ENCODE results near the gene CLEC6A.
"Not testable (repeated sequence)": the region's sequence is repeated elsewhere in the genome, so short reads cannot be mapped to it uniquely, and the experiment has no call there.

CLEC6A gene

GRCh38 chr12:8455727-8456360 is at the start of gene CLEC6A:
TSS of gene CLEC6A (plus strand) at chr12:8455962. CDS start at chr12:8456112, 150 bp downstream.
- DNase-seq: no peak

GRCh38 chr12:8419576-8419975 is 36.2 kb upstream of the CLEC6A start:
- DNase-seq: not testable (repeated sequence)

DNA sequence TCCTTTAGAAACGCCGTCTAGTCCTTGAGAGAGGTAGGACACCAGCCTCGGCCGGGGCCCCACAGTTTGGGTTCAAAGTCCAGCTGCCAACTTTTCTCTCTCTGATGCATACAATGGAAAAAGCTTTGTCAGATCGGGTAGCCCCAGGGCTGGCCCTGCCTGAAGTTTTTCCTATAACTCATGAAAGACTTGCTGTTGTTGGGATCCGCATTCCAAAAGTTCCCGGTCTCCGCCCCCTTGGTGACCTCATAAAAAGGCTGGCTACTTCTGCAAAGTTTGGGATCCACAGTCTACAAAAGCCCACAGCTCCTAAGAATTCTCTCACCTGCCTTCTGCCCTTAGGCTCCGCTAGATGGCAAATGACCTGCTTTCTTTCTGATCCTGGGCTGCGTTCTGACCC is 35.3 kb upstream of the CLEC6A start:
- no peak for DNase-seq

DNA sequence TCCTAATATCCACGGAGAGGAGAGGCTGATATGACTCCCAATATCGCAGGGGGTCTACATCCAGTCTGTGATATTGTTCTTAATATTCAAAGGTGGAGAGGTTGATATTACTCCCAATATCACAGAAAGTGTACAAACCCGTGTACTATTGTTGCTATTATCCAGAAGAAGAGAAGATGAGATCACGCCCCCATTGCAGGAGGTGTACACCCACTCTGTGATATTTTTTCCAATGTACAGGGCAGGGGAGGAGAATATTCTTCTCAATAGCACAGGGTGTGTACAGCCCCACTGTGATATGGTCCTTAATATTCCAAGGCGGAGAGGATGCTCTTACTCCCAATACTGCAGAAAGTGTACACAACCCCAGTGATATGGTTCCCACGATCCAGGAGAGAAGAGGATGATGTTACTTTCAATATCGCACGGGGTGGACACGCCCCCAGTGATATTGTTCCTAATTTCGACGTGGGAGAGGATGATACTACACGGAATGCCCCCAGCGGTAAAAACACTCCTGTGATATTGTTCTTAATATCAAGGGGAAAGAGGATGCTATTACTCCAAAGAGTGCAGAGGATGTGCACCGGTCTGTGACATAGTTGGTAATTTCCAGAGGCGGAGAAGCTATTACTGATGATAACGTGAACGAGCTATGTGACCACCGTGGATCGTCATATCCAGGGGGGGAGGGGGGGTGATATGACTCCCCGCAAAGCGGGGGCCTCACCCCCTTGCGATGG is 11.1 kb upstream of the CLEC6A start:
- not testable (repeated sequence) for DNase-seq

DNA sequence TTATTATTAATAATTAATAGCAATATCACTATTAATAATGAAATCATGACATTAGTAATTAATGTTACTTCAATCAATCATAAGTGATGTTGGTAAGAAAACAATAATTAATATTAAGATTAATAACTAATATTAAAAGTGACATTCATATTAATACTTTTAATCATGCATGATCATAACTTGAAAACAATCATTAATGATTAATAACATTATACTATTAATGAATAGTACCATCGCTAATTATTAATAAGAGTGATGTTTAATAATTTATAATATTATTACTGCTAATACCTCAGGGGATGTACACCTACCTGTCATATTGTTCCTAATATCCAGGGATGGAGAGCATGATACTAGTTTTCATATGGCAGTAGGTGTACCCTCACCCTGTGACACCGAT is 10.0 kb upstream of the CLEC6A start:
- no peak for DNase-seq

DNA sequence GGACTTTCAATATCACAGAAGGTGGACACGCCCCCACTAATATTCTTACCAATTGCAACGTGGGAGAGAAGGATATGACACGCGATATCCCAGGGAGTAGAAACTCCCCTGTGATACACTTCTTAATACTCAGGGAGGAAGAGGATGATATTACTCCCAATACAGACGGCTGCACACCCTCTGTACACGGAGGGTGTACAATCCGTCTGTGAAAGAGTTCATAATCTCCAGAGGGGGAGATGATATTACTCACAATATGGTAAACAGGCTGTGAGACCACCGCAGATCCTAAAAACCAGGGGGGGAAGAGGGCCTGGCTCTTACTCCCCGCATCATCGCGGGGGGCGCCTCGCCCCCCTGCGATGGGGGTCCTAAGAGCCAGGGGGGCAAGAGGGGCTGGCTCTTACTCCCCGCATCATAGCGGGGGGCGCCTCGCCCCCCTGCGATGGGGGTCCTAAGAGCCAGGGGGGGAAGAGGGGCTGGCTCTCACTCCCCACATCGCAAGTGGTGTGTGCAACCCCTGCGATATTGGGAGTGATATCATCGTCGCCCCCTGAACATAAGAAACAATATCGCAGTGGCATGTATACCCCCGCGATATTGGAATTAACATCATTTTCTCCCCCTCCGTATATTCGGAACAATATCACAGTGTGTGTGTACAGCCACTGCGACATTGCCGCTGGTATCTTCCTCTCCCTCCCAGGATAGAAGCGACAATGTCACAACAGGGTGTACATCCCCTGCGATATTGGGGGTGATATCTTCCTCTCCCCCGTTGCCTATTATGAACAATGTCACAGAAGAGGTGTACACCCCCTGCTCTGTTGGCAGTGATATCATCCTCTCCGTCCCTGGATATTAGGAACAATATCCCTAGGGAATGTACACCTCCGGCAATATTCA is 8.9 kb upstream of the CLEC6A start:
- no peak for DNase-seq

DNA sequence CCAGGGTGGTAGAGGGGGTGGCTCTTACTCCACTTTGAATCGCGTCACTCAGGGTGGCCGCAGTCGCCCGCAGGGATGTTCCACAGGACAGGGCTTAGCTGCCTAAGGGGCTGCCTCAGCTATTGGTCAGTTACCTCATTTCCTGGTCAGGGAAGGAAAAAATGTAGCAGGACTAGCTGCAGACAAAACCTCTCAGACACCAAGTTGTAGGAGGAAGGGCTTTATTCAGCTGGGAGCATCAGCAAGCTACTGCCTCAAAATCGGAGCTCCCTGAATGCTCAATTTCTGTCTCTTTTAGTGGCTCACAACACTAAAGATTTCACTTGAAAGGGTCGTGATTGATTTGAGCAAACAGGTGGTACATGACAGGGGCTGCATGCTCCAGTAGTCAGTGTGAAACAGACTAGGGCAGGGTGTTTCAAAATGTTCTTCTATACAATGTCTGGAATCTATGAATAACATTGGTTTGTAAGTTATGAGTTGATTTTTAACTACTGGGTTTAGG is 6.4 kb upstream of the CLEC6A start:
- no peak for DNase-seq

GRCh38 chr12:8452036-8452435 is 3.7 kb upstream of the CLEC6A start:
- no peak for DNase-seq

DNA sequence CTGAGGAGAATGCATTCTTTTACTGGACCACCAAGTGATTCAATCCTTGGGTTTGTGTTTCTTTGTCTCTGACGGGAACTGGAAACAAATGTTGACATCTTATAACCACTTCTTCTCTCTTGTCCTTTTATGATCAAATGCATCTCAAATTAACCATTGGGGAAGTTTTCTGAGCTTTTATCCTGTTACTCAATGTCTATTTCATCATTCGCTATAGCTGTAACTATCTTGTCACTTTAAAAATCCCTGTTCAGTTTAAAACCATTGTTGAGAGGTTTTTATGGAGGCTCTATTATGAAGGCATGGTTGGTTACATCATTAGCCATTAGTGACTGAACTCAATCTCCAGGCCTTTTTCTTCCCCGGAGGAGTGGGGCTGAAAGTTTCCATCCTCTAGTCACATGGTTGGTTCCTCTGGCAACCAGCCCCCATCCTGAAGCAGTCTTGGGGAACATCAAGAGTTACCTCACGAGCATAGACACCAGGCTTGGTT is 2.7 kb upstream of the CLEC6A start:
- DNase-seq: no peak

GRCh38 chr12:8453796-8454195 is 2.0 kb upstream of the CLEC6A start:
- DNase-seq: no peak

DNA sequence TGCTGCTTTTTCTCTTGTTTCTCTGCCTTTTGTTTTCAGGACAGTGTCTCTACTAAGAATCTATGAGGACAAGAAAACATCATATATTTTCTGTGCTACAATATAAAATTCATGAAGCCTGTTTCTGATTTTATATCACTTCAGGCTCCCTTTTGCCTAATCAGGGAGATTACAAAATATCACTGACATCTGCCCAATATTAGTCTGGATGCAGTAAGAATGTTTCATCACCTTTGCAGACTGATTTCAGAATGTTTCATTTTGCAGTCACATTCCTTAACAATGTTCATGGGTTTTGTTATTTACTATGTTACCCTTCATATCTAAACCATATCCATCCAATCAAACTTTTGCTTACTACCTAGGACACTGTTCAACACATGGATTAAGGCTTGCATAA is 491 bp upstream of the CLEC6A start:
- DNase-seq: no peak

DNA sequence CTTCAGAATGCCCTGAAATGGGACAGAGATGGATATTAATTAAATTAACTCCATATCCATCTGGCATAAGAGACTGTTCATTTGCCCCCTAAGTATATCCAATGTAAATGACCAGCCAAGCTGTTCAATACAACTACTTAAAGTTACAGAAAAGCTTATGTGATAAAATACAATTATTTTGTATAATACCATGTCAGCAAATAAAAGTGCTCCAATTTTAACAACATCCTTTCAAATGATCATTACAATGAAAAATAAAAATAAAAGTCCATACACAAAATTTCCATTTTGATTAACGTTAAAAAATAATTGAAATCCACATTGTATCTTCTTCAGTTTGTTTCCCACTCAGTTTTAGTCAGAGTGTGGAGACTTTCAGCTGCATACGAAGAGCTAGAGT is 5.7 kb downstream of the CLEC6A start:
- no peak for DNase-seq

DNA sequence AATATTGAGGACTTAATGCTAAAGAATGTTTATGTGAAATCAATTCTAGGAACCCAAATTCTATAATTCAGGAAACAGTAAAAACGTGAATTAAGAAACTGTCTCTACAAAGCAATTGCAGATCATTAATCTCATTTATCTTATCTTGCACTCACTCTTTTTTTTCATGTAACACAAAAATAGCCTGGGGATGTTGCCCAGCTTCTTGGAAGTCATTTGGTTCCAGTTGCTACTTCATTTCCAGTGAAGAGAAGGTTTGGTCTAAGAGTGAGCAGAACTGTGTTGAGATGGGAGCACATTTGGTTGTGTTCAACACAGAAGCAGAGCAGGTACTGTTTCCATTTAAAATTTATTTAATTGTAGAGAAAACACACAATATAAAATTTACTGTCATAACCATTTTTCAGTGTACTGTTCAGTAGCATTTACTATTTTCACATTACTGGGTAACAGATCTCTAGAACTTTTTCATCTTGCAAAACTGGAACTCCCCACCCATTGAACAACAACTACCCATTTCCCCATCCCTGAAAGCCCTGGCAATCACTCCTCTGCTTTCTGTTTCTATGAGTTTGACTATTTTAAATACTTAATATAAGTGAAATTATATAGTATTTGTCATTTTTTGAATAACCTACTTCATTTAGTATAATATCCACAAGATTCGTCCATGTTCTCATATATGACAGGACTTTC is 9.7 kb downstream of the CLEC6A start:
- no peak for DNase-seq

GRCh38 chr12:8466241-8466640 is 10.5 kb downstream of the CLEC6A start:
- no peak for DNase-seq

- DNase-seq: no peak
These were observed 15.3 kb downstream of the CLEC6A start for GRCh38 chr12:8471090-8471489.

DNA sequence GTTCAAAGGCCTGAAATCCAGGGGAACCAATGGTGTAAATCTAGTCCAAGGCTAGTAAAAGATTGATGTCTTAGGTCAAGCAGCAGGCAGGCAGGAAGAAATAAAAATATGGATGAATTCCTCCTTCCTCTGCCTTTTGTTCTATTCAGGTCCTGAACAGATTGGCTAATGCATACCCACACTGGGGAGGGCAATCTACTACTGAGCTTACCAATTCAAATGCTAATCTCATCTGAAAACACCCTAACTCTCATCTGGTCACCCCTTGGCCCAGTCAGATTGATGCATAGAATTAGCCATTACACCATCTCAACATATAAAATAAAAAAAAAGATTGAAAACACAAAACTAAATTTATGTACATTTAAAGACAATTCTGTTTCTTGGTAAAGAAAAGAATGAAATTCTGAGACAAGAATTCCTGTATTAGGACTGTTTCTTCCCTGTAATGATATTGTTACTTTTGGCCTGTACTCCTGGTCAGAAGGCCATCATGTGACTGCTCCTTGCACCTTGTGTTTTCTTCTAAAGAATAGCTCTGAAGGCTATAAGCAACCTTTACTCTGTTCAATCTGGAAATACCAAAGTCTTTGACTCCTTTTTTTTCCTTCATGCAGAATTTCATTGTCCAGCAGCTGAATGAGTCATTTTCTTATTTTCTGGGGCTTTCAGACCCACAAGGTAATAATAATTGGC is 19.9 kb downstream of the CLEC6A start:
- DNase-seq: no peak

- DNase-seq: no peak
These were observed 26.9 kb downstream of the CLEC6A start for GRCh38 chr12:8482571-8483061.

DNA sequence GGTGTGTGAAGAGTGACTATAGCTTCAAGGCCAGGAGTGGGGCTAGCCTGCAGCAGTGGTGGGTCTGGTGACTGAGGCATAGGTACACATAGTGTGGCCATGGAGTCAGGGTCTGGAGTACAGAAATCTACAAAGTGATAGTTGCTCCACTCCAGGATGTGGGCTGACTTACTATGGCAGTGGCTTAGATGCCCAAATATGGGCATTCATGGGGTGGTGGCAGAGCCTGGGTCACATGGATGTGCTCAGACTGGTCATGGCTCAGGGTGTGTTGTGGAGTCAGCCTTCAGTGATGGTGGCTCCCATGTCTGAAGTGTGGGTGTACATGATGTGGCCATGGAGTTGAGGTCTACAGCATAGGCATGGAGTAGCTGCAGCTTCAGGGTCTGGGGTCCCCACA is 27.3 kb downstream of the CLEC6A start:
- DNase-seq: no peak

GRCh38 chr12:8491646-8492530 is 36.1 kb downstream of the CLEC6A start:
- DNase-seq: no peak

GRCh38 chr12:8493084-8493483 is 37.3 kb downstream of the CLEC6A start:
- no peak for DNase-seq

GRCh38 chr12:8495671-8496070 is 39.9 kb downstream of the CLEC6A start:
- not testable (repeated sequence) for DNase-seq
